NCI-H82 treated with DMSO at 0.1 percent for 48 hours (cell line): ENCODE data around the gene UCP2.

Experiments
- DNase-seq: peaks from one replicate; lab custom pipeline; 2025; ENCODE audit not compliant: unreplicated experiment; lab: John Stamatoyannopoulos, UW

Gene UCP2

GRCh38 chr11:73972620-73973449 lies 9.8 kb downstream of the UCP2 start:
- no peak for DNase-seq

DNA sequence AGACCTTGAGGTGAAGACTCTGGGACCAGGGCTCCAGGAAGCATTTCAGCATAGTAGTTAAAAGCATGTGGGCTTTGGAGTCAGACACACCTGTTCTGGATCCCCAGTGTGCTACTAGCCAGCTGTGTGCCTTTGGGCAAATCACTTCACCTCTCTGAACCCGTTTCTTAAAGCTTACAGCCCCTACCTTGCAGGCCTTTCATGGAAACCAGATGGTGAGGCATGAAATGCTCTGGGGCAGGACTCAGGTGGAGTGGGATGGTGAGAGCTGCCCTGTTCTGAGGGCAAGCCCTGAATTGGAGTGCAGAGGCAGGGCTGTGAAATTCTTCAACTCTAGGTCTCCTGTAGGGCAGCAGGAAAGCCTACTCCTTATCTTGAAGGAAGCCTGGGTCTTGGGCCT lies 10.5 kb downstream of the UCP2 start:
- no peak for DNase-seq

DNA sequence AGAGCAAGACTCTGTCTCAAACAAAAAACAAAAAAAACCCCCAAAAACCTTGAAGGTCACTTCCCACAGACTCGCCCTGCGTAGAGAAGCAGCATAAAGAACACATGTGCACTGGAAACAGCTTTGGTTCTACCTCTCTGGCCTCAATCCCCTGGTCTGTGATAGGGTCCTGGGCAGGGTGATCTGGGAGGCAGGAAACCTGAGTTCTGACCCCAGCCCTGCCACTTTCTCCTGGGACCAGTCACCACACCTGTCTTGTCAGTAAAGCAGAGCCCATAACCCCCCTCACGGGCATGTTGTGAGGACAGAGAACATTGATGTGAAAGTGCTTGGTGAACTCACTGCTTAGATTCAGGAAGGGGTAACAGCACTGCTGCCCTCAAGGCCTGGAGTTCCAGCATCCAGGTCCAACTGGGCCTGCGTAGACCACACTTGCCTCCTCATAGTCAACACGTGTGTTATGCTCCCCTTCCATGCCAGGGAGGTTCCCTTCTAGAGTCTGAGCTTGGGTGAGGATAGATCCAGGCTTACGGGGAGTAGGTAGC lies 11.4 kb downstream of the UCP2 start:
- no peak for DNase-seq

- no peak for DNase-seq
Measured at GRCh38 chr11:73969991-73970800, 12.4 kb downstream of the UCP2 start.

GRCh38 chr11:73969091-73969490 lies 13.6 kb downstream of the UCP2 start:
- DNase-seq, result no peak

DNA sequence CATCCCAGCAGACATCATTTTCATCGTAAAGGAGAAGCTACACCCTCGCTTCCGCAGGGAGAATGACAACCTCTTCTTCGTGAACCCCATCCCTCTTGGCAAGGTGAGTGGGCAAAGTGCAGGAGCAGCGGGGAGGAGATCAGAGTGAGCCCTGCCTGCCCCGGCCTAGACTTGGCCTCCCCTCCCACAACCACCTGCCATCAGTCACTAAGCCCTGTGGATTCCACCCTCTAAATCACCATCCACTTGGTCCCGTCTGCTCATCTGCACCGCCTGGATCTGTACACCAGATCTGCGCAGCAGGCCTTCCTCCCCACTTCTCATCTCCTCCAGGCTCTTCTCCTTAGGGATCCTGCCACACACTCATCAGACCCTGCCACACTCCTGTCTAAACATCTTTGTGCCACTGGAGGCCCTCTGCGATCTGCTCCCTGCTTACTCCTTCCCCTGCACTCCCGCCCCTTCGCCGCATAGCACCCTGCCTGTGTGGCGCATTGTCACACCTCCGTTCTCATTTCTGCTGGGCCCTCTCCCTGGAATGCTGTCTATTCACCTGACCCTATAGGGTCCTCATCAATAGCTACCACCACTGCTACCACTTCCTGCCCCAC lies 14.2 kb downstream of the UCP2 start:
- DNase-seq, result peak; percentile 12

DNA sequence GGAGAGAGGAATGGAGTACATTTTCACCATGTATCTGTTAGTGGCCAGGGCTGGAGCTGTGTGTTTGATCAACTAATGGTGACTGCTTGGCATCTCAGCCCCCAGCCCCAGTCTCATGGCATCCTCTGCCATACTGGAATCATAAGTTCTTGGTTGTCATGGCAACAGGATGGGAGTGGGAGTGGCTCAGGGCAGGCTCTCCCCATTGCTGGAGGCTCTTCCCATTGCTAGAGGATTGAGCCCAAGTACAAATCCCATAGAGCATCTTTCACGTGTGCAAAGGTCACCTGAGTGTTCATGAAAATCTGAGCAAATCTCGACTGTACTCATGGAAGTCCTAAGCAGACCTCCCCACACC lies 16.9 kb downstream of the UCP2 start:
- no peak for DNase-seq

DNA sequence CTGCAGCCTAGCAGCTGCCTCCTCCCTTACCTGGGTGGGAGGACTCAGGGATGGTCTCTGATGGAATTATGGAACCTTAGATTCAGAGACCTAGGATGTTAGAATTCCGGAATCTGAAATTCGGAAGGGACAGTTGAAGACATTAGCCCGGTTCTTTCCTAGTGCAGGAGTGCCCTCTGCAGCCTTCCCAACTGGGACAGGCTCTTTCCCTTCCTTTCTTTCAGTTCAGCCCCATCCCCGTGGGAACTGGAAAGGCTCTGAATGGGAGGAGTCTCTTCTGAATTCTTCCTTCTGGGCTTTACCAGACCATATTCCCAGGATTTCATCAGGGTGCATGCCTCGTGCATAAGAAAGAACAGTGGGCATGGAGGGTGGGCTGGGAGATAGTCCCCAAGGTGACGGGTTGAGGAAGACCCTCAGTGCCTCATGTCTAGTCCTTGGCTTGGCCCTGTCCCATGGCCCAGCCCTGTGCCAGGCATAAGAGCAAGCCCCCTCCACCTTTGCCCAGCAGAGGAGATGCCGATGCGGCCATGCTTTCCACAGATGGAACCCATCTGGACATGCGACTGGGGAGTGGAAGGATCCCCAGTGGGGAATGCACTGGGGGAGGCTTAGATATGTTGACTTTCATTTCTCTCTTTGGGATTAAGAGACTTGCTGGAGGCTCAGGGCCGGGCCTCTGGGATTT lies 17.4 kb downstream of the UCP2 start:
- no peak for DNase-seq

- DNase-seq, result no peak
Measured at GRCh38 chr11:73963861-73964260, 18.8 kb downstream of the UCP2 start.

- DNase-seq, result no peak
Measured at GRCh38 chr11:73962101-73962705, 20.4 kb downstream of the UCP2 start.

DNA sequence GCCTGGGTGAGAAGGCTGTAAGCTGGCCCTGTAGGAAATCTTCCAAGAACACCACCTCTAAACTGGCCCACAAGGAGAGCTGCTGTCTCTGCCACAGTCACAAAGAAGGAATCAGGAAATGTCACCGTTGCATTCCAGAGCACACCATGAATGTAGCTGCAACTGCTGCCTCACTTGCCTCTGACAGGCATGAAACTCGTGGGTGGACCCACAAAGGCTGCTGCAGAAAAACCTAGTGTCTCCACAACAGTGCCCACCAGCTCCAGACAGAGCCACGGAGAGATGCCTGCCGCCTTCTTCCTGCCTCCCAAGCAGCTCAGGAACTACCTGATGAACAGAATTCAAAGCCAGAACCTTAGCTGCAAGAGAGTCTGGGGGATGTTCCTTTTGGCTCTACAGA lies 21.3 kb downstream of the UCP2 start:
- DNase-seq, result no peak

DNA sequence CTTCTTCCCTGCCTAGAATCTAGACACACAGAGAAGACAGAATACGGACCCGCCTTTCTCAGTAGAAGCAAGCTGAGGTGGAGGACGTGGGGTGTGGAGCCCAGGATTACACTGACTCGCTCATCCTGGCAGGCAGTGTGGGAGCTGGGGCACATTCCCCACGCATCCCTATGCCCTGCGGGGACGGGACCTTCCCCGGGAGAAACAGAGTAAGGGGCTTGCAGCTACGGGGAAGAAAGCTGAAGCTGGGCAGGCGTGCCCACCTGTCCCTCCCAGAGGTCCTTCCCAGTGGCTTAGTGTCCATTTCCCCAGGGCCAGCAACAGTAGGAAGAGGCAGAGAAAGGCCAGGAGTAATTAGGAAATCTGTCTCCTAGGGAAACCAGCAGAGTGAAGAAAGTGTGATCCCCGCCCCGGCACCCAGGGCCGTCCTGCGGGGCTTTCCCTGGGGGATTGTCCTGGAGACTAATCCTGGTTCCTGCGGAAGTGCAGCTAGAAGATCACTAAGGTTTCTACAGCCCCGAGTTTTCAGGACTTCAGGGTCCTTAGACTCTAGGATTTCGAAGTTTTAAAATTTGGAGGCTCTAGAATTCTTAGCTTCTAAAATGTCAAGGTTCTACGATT lies 24.0 kb downstream of the UCP2 start:
- no peak for DNase-seq

- DNase-seq, result no peak
Measured at GRCh38 chr11:73957654-73958361, 24.8 kb downstream of the UCP2 start.

- no peak for DNase-seq
Measured at GRCh38 chr11:73956876-73957653, 25.6 kb downstream of the UCP2 start.

DNA sequence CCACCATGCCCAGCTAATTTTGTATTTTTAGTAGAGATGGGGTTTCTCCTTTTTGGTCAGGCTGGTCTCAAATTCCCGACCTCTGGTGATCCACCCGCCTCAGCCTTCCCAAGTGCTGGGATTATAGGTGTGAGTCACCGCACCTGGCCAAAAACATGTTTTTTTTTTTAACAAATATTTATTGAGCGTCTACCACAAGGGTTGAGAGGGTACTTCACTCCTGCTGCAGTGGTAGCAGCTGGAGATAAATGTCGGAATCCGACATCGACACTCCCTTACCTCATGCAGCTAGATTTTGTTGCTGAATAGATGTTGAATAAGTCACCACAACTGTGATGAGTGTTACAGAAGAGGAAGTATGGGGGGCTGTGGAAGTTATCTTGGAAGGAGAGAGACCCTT lies 30.8 kb downstream of the UCP2 start:
- no peak for DNase-seq

GRCh38 chr11:73950869-73951710 lies 31.6 kb downstream of the UCP2 start, which contains the start of gene DNAJB13:
Gene DNAJB13 (plus strand): TSS chr11:73951026. CDS start chr11:73951070, 44 bp downstream.
- no peak for DNase-seq

GRCh38 chr11:73949912-73950311 lies 32.7 kb downstream of the UCP2 start:
- DNase-seq, result no peak

GRCh38 chr11:73949246-73949645 lies 33.4 kb downstream of the UCP2 start:
- DNase-seq, result no peak
